BLaER1 treated with 17β-estradiol and CSF1 and Interleukin-3, amounts not matched to agents 10 nM and 100 nM (cell line): Measurements from ENCODE around the gene B4GALNT4.

ENCODE experiments used
- H3K27ac ChIP-seq, 11 experiments: shearing (Covaris generic); formaldehyde crosslinking; 2 replicates each; pipeline ENCODE4 v1.8.1; 2022
- H3K27me3 ChIP-seq, 11 experiments: shearing (Covaris generic); formaldehyde crosslinking; 2 replicates each; pipeline ENCODE4 v1.8.1; 2022
- H3K36me3 ChIP-seq, 11 experiments: shearing (Covaris generic); formaldehyde crosslinking; 2 replicates each; pipeline ENCODE4 v1.8.1; 2022
- H3K4me1 ChIP-seq, 10 experiments: shearing (Covaris generic); formaldehyde crosslinking; 2 replicates each; pipeline ENCODE4 v1.8.1; 2022
- H3K4me2 ChIP-seq, 11 experiments: shearing (Covaris generic); formaldehyde crosslinking; 2 replicates each; pipeline ENCODE4 v1.8.1; 2022
- H3K4me3 ChIP-seq, 10 experiments: shearing (Covaris generic); formaldehyde crosslinking; 2 replicates each; pipeline ENCODE4 v1.8.1; 2022
- H3K9ac ChIP-seq, 11 experiments: shearing (Covaris generic); formaldehyde crosslinking; 2 replicates each; pipeline ENCODE4 v1.8.1; 2022
- H3K9me3 ChIP-seq, 11 experiments: shearing (Covaris generic); formaldehyde crosslinking; replicated peaks in 1 of 11; 2 replicates each; pipeline ENCODE4 v1.8.1; 2022
- H4K20me1 ChIP-seq, 11 experiments: shearing (Covaris generic); formaldehyde crosslinking; 2 replicates each; pipeline ENCODE4 v1.8.1; 2022
- Cebpa-rat ChIP-seq, 11 experiments: shearing (Covaris generic); IDR thresholded peaks; 2 replicates each; pipeline ENCODE4 v1.8.1; 2022

Gene B4GALNT4

DNA sequence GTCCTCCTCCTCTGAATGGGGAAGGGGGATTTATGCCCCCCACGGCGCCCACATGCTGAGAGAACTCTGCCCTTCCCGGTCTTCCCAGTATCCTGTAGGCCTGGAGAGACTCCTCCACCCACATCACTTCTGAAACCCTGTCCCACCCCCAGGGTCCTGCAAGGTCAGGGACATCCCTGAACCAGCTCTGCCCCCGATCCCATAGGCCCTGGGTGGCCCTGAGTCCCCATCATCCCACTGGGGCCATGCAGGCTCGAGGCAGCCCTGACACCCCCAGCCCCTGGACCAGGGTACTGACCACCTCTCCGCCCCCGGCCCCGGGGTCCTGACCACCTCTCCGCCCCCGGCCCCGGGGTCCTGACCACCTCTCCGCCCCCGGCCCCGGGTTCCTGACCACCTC is 11.7 kb downstream of the B4GALNT4 start:
- Histone ChIP-seq H3K4me3 (no peak overlapping the region), H3K27ac (no peak overlapping the region), H3K36me3 (peaks cover 0 to 4% (median 0%) of the 10 kb centered on the region in 11 experiments; a peak in 3 of 22 replicates), H3K9ac (no peak overlapping the region), H3K4me2 (peak overlapping the region in 5 of 11 experiments; percentile 22 to 90 (median 33); a peak in 6 of 22 replicates), H3K4me1 (peaks cover 4 to 39% (median 30%) of the 10 kb centered on the region in 10 experiments; a peak in 18 of 20 replicates), H3K27me3 (0 out of 22 replicates have a peak, but pooled peaks cover 0 to 4% (median 0%) of the 10 kb centered on the region in 11 experiments), H4K20me1 (no peaks in the 10 kb centered on the region), H3K9me3 (peaks cover 5 to 37% (median 13%) of the 10 kb centered on the region in 11 experiments)
- TF ChIP-seq Cebpa-rat (IDR thresholded peaks at IDR 0.05): no peak

DNA sequence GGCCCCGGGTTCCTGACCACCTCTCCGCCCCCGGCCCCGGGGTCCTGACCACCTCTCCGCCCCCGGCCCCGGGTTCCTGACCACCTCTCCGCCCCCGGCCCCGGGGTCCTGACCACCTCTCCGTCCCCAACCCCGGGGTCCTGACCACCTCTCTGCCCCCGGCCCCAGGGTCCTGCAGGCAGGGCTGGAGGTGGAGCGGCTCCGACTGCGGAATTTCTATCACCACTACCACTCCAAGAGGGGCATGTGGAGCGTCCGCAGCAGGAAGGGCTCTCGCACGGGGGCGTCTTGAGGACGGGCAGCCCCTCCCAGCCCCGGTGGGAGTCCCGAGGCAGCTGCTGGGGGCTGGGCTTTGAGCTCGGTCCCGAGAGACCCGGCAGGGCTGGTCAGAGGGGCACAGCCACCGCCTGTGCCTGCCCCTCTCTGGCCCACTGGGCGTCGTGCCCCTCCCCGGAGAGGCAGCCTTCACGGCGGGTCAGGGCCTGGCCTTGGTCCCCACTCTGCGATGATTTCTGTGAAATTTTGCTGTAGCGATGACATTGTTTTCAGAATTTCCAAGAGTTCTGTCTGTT is 12.3 kb downstream of the B4GALNT4 start:
- Histone ChIP-seq H3K9me3 (peaks cover 11 to 43% (median 19%) of the 10 kb centered on the region in 11 experiments), H3K36me3 (peaks cover 0 to 10% (median 0%) of the 10 kb centered on the region in 11 experiments; a peak in 5 of 22 replicates), H3K4me2 (peak overlapping the region; percentile 24 to 90 (median 83); a peak in 21 of 22 replicates), H3K4me3 (peak overlapping the region in 4 of 10 experiments; percentile 30 to 39 (median 36); a peak in 4 of 20 replicates), H3K27me3 (0 out of 22 replicates have a peak, but pooled peaks cover 0 to 4% (median 0%) of the 10 kb centered on the region in 11 experiments), H4K20me1 (no peaks in the 10 kb centered on the region), H3K9ac (peak overlapping the region; percentile 14 to 76 (median 53); a peak in 18 of 22 replicates), H3K27ac (peak overlapping the region in 8 of 11 experiments; percentile 43 to 76 (median 65); a peak in 16 of 22 replicates), H3K4me1 (peaks cover 4 to 39% (median 30%) of the 10 kb centered on the region in 10 experiments; a peak in 18 of 20 replicates)
- TF ChIP-seq Cebpa-rat (IDR thresholded peaks at IDR 0.05): no peak

DNA sequence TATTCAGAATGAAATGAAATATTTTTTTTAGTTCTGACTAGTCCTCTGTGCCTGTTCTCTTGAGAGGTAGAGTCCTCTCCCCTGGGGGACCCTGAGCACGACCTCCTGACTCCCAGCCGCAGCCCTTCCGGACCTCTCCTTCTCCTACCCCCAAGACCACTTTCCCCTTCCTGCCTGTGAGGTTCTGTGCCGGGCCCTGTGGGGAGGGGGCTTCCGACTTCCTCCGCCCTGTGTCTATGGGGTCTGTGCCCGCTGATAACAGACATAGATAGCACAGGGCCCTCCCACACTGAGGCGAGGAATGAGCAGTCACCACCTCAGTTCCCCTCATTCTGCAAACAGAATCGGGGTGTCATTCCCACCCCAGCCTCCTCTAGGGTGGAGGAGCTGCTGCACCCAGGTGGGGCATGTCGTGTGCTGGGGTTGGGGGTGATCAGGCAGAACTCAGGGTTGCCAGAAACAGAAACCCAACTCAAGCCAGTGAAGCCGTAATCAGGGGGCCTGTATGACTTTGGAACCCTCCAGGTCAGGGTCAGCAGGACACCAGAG is 12.9 kb downstream of the B4GALNT4 start:
- peaks cover 4 to 39% (median 30%) of the 10 kb centered on the region in 10 experiments; a peak in 18 of 20 replicates for H3K4me1 ChIP-seq
- peak overlapping the region in 2 of 10 experiments; percentile 35 to 36; a peak in 3 of 20 replicates for H3K4me3 ChIP-seq
- no peak for TF ChIP-seq Cebpa-rat (IDR thresholded peaks at IDR 0.05)
- peak overlapping the region in 8 of 11 experiments; percentile 43 to 76 (median 65); a peak in 14 of 22 replicates for H3K27ac ChIP-seq
- H3K36me3 ChIP-seq: peaks cover 0 to 10% (median 0%) of the 10 kb centered on the region in 11 experiments; a peak in 5 of 22 replicates
- H3K9ac ChIP-seq: peak overlapping the region in 10 of 11 experiments; percentile 36 to 76 (median 53); a peak in 14 of 22 replicates
- peak overlapping the region in 10 of 11 experiments; percentile 39 to 90 (median 84); a peak in 21 of 22 replicates for H3K4me2 ChIP-seq
- peaks cover 17 to 48% (median 24%) of the 10 kb centered on the region in 11 experiments for H3K9me3 ChIP-seq
- H4K20me1 ChIP-seq: no peaks in the 10 kb centered on the region
- H3K27me3 ChIP-seq: 0 out of 22 replicates have a peak, but pooled peaks cover 0 to 4% (median 0%) of the 10 kb centered on the region in 11 experiments

DNA sequence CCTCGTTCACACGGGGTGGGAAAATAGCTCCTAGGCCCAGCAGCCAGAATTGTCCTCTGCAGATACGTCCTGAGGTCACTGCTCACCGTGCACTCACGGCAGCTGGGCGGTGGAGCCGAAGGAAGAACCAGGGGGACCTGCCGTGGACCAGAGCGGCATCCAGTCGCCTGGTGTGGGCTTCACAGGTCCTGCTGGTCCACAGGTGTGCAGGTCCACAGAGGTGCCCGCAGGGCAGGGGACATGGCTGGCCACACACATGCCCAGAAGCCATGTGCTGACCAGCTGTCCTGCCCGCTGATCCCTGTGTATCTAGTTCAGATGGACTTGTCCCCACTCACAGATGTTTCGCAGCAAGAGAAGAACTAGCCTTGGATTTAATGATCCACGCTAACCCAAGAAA is 14.1 kb downstream of the B4GALNT4 start:
- no peak overlapping the region for H3K27ac ChIP-seq
- no peak for TF ChIP-seq Cebpa-rat (IDR thresholded peaks at IDR 0.05)
- H3K36me3 ChIP-seq: peaks cover 0 to 10% (median 0%) of the 10 kb centered on the region in 11 experiments; a peak in 5 of 22 replicates
- H3K9ac ChIP-seq: no peak overlapping the region
- H3K27me3 ChIP-seq: 0 out of 22 replicates have a peak, but pooled peaks cover 0 to 4% (median 0%) of the 10 kb centered on the region in 11 experiments
- H3K9me3 ChIP-seq: peaks cover 22 to 61% (median 37%) of the 10 kb centered on the region in 11 experiments
- H3K4me2 ChIP-seq: peak overlapping the region in 6 of 11 experiments; percentile 13 to 90 (median 84); a peak in 8 of 22 replicates
- H4K20me1 ChIP-seq: no peaks in the 10 kb centered on the region
- H3K4me1 ChIP-seq: peaks cover 4 to 46% (median 30%) of the 10 kb centered on the region in 10 experiments; a peak in 18 of 20 replicates
- no peak overlapping the region for H3K4me3 ChIP-seq

DNA sequence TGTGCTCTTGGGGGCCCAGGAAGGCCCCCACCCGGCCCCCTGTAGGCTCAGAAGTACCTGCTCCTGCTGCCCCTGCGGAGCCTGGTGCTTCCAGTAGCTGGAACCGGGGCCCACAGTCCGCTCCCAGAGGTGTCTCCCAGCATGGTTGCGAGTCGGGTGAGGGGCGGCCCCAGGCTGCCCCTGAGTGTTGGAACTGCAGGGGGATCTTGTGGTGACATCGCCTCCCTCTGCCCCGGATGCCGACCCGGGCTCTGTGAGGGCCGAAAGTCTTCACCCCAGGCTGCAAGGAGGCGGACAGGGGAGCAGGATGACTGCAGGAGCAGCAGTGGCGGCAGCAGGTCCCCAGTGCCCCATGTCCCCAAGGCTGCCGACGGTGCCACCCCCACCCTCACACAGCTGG is 15.2 kb downstream of the B4GALNT4 start:
- Histone ChIP-seq H3K4me2 (peak overlapping the region in 8 of 11 experiments; percentile 5 to 90 (median 38); a peak in 11 of 22 replicates), H3K36me3 (peaks cover 0 to 10% (median 0%) of the 10 kb centered on the region in 11 experiments; a peak in 5 of 22 replicates), H3K4me1 (peaks cover 4 to 46% (median 30%) of the 10 kb centered on the region in 10 experiments; a peak in 18 of 20 replicates), H3K27ac (no peak overlapping the region), H3K9ac (no peak overlapping the region), H3K4me3 (no peak overlapping the region), H4K20me1 (no peaks in the 10 kb centered on the region), H3K27me3 (0 out of 22 replicates have a peak, but pooled peaks cover 0 to 4% (median 0%) of the 10 kb centered on the region in 11 experiments), H3K9me3 (peaks cover 22 to 62% (median 37%) of the 10 kb centered on the region in 11 experiments)
- TF ChIP-seq Cebpa-rat (IDR thresholded peaks at IDR 0.05): no peak

DNA sequence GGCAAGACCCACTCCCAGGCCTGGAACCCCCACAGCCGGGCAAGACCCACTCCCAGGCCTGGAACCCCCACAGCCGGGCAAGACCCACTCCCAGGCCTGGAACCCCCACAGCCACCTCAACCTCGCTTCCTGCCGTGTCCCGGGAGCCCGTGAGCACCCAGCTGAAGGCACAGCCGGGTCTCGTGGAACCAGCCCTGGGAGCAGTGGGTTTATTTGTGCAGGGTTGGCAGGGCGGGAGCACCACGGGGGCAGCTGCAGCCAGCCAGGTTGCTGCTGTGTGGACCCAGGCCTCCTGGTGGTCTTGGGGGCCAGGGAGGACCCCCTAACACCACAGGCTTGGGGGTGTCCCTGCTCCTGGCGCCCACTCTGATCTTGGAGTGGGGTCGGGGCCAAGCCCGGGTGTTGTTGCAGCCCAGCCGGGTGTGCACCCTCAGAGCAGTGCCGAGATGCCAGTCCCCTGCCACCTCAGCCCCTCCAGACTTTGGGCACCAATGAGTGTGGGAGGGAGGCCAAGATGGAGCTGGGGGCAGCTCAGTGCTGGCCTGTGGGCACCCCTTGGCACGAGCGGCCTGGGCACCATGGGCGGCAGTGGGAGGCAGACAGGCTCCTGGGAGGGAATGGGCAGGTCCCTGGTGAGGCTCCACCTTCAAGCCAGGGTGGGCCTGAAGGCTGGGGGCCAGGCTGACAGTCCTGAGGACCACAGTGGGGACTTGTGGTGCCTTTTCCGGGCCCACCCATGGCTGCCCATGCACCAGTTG is 16.5 kb downstream of the B4GALNT4 start:
- H3K27me3 ChIP-seq: 0 out of 22 replicates have a peak, but pooled peaks cover 0 to 4% (median 0%) of the 10 kb centered on the region in 11 experiments
- H3K27ac ChIP-seq: no peak overlapping the region
- no peak overlapping the region for H3K9ac ChIP-seq
- H4K20me1 ChIP-seq: no peaks in the 10 kb centered on the region
- peaks cover 22 to 52% (median 31%) of the 10 kb centered on the region in 11 experiments for H3K9me3 ChIP-seq
- TF ChIP-seq Cebpa-rat (IDR thresholded peaks at IDR 0.05): no peak
- H3K36me3 ChIP-seq: peaks cover 0 to 10% (median 0%) of the 10 kb centered on the region in 11 experiments; a peak in 5 of 22 replicates
- H3K4me1 ChIP-seq: peaks cover 4 to 44% (median 29%) of the 10 kb centered on the region in 10 experiments; a peak in 18 of 20 replicates
- H3K4me3 ChIP-seq: peak overlapping the region in 3 of 10 experiments; percentile 5 to 24 (median 23); a peak in 5 of 20 replicates
- no peak overlapping the region for H3K4me2 ChIP-seq

DNA sequence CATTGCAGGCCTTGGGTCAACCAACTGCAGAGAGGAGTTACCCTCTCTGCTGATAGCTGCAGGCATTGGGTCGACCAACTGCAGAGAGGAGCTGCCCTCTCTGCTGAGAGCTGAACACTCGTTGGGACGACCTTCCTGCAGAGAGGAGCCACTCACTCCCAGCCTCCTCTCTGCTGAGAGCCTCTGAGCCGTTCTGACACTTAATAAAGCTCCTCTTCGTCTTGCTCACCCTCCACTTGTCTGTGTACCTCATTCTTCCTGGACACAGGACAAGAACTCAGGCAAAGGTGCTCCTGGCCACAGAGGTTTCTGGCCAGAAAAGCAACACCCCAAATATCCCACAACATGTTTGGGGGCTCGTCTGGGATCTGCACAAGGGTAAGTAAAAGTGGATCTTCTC is 17.2 kb downstream of the B4GALNT4 start:
- H3K27ac ChIP-seq: no peak overlapping the region
- H3K4me3 ChIP-seq: peak overlapping the region in 4 of 10 experiments; percentile 5 to 26 (median 24); a peak in 7 of 20 replicates
- no peaks in the 10 kb centered on the region for H4K20me1 ChIP-seq
- peaks cover 22 to 52% (median 31%) of the 10 kb centered on the region in 11 experiments for H3K9me3 ChIP-seq
- peaks cover 0 to 10% (median 0%) of the 10 kb centered on the region in 11 experiments; a peak in 5 of 22 replicates for H3K36me3 ChIP-seq
- H3K4me2 ChIP-seq: no peak overlapping the region
- no peak for TF ChIP-seq Cebpa-rat (IDR thresholded peaks at IDR 0.05)
- H3K4me1 ChIP-seq: peaks cover 4 to 38% (median 26%) of the 10 kb centered on the region in 10 experiments; a peak in 18 of 20 replicates
- 0 out of 22 replicates have a peak, but pooled peaks cover 0 to 4% (median 0%) of the 10 kb centered on the region in 11 experiments for H3K27me3 ChIP-seq
- no peak overlapping the region for H3K9ac ChIP-seq
